ENCODE measurements around the gene CASZ1.

- TF ChIP-seq CTCF (IDR thresholded peaks at IDR 0.05) (no peak), POLR2A (IDR thresholded peaks at IDR 0.05) (no peak)
These were observed 150.0 kb downstream of the CASZ1 start for GRCh38 chr1:10646347-10646861.

Data from lower leg skin (tissue), 3 donors.